HG02884 (cell line): Measurements from ENCODE around the gene SAMSN1.
"Not testable (repeated sequence)": the region's sequence is repeated elsewhere in the genome, so short reads cannot be mapped to it uniquely, and the experiment has no call there.

Source experiments
- ATAC-seq: cut with Tn5 transposase; IDR thresholded peaks from one replicate; pipeline ENCODE4 v1.9.1; 2021; ENCODE audit warnings: mild to moderate bottlenecking, moderate library complexity; ENCODE audit not compliant: unreplicated experiment

Gene SAMSN1

DNA sequence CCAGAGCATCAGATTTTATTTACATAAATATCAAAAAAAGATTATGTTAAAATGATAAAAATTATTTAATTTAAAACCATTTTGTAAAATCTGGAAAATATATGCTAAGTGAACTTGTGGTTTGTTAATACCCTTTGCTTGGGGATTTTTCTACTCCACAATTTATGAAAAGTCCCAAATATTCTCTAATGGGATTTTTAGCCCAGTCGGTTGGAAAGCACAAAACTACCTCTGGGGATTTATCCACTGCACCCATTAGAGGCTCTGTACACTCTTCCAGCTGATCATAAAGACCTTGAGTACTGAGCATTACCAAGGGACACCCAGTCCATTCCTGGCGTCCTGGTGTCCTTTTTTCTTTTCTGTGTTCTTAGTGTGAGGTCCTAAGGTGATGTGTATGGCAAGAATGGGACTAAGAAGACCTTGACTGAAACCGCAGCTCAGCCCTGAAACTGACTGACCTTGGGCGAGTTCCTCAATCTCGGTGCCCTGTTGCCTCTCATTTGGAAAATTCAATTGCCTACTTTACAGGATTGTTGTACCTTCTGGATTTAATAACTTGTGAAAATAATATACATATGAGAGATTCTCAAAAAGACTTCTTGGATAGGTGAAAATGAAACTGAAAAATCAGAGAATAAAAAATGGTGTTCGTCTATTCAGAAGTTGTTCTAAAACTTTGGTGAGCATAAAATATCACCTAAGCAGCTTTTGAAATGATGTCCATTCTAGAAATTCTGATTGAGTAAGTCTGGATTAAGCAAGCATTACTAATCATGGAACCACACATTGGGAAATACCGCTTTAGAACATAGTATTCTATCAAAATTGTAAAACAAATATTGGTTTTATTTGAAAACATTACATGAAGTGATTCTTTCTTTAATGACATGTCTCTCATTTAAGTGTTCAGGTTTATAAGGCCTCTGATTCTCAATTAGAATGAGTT lies 21.5 kb upstream of the SAMSN1 start:
- ATAC-seq = no peak

DNA sequence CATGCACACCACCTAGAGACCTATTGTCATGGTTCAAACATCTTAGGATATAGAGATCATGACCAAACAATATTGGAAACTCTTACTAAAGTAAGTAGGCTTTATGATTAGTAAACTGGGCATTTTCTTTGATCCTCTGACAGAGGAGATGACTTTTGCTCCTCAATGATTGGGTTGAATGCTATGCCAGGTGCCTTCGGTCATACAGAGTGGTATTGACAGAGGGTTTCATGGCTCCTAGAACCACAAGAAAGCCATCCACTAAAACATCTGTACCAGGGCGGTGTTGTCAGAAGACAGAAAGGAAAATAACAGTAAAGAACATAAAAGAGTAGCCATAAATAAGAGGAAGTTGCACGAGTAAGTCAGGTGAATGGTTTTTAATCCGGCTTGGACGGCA lies 20.8 kb upstream of the SAMSN1 start:
- no peak for ATAC-seq

DNA sequence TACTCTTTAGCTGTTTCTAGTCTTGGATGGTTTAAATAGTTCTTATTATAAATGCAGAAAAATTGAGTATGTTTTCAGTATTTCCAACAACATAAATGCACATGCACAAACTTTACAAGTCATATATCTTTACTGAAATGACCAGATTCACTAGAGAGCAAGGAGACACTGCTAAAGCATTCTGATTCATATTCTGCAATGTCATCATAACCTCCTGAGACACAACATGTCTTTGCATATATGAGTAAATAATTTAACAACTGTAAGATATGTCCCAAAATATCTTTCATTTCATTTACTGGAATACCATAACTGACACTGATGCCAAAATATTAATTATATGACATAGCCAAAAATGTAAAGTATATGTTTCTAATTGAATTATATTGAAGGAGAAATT lies 16.8 kb upstream of the SAMSN1 start:
- no peak for ATAC-seq

DNA sequence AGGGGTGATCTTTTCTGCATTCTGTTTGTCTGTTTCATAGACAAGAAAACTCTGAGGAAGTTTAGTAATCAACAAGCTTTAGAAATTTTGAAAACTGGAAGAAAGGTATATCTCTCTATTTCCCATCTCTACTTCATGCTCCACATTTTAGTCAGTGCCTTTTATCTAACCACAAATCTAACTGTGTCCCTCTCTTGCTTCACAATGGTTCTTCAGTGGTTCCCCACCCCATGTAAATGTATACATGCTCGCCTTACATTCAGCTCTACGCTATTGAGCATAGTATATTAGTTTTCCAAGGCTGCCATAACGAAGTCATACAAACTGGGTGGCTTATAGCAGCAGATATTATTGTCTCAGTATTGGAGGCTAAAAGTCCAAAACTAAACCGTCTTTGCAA lies 14.4 kb upstream of the SAMSN1 start:
- no peak for ATAC-seq

DNA sequence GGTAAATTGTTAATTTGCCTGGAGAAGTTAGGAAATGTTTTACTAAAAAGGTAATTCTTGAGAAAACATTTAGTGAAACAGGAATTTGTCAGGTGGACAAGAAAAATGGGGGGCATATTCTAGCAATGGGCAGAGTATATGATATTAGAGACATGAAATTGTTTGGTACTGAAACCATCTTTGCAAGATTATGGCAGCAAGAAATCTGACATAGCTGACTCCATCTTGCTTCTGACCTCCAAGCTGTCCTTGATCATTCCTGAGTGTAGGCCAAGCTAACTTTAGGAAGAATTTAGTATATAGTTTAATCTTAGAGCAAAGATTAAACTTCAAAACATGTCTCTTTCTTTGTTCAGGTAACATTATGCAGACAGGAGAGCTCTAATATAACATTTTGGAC lies 14.0 kb upstream of the SAMSN1 start:
- no peak for ATAC-seq

DNA sequence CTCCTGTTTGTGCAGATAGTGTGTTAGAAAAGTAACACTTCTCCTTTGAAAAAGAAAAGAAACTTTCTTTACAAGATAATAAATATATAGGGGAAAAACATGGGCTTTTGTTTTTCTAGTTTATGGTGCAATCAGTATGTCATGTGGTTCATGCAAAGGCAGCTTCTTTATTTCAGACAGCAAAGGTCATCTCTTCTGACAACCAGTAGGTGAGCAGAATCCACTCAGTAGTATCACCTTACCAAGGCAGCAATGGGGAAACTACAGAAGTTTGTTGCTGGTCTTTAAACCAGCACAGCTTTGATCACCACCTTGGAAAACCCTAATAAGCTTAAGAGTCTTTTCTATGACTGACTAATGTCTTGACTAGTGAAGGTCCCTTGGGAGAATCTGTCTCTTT lies 13.0 kb upstream of the SAMSN1 start:
- peak; percentile 54 for ATAC-seq

DNA sequence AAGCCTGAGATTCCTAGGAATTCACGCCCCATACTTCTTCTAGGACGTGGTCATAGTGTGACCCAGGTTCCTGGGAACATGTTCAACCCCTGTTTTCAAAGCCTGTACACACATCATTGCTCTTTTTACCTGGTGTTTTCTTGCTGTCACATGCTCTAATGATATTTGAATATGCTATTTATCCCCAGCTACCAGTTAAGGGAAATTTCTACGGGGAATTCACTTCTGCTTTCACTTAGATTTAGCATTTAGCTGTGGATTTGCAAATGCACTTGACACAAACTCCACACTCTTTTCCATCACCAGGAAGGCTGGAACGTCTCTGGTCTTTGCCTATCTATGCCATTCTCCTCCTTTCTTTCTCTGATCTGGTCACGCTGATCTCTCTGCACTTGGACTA lies 11.3 kb upstream of the SAMSN1 start:
- ATAC-seq = no peak

DNA sequence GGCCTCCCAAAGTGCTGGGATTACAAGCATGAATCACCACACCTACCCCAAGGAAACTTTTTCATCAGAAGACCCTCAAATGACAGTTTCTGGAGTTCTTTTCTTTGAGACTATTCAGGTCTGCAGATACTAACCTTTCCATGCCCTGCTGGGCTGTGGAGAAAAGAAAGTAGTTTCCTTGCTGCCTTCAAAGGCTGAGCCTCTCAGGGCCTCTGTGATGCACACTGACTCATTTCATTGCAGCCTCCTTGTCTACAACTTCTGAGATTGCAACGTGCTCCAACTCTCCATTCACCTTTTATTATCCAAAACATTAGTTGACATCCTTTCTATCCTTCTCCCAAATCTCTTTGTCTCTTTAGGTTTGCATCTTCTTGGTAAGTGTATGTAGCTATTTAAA lies 8.8 kb upstream of the SAMSN1 start:
- no peak for ATAC-seq

DNA sequence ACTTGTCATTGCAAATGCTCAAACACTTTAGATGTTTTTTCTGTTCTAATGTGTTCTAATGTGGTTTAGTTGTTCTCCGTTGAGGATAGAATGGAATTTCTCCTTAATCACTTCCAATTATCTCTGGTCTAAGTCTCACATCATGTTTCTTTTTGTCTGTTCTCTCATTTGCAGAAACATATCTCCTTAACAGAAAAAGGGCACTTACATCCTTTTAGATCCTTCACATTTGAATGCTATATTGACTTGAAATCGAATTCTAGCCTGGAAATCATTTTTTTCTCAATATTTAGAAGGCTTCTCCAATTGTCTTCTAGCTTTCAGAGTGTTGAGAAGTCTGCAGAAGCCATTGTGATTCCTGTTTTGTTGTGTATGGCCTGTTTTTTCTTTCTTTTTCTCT lies 7.3 kb upstream of the SAMSN1 start:
- ATAC-seq = no peak

DNA sequence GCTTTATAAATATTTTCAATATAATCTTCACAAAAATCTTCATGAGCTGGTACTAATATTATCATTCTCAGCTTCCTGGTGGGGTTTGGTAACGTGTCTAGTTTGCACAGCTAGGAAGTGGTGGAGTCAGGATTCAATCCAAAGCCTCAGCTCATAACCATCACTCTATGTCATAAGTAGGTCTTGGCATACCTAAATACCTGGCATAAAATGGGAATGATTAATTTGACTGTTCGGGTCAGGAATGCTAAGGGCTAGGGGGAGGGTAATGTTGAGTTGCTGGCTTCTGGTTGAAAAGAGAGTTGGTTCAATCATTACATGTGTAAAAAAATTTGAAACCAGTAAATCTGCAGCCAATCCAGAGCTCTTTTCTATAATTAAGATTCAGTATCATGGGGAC lies 5.6 kb upstream of the SAMSN1 start:
- no peak for ATAC-seq

DNA sequence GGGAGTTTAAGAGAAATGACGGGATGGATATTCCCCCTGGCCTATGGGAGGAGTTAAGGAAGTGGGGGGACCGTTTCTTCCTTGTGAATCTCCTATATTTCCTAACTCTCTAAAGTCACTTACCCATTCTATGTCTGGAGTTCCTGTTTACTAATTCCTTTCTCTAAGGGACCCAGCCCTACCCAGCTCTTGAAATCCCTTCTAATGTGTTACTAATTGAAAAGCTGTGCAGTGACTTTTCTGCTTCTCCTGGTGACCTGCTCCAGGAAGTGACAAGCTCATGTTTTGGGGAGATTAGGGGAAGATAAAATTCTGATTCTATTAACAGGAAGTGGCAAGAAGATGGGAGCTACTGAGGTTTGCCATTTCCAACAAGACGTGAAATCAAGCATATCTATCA lies 4.0 kb upstream of the SAMSN1 start:
- ATAC-seq = no peak

DNA sequence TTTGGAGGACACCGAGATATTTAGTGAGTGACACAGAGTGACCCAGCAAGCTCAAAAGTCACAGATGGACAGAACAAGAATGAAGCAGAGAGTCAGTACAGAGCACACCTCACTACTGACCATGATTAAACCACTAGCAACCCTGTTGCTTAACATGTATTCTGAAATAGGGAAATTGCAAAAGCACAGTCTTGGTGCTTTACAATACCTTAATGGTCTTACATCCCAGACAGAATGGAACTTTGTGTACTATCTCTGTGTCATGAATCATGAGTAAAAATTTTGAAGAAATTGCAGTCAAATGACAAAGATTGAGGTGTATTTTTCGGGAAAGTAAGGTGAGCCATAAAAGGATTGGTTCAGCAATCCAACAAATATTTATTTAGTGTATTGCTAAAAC lies 2.7 kb upstream of the SAMSN1 start:
- no peak for ATAC-seq

DNA sequence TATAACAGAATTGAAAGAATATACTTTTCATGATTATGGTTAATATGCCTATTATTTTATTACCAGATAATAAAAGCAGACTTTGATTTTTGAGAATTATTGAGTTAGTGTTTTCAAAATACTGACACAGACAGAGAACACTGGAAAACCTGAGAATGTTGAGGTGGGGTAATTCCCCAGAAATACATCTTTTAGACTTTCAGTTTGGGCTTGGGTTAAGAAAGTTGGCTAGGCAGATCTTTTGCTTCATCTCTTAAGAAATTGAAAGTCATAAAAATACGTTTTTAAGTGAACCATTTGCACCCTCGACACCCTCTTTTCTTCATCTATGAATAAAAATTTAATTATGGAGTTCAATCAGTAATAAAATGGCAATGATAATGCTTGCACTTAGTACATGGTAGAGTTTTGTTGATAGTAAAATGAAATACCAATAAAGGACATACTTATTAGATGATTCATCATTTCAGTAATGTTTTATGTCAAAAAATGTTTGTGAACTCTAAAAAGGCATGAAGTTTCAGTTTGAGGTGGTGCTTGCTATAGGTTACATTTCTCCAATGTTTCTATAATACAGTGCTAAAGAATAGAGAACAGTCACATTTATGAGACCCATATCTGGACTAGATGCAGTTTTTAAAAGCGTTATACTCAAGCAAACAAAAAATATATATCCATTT lies 1.9 kb upstream of the SAMSN1 start:
- ATAC-seq = no peak

DNA sequence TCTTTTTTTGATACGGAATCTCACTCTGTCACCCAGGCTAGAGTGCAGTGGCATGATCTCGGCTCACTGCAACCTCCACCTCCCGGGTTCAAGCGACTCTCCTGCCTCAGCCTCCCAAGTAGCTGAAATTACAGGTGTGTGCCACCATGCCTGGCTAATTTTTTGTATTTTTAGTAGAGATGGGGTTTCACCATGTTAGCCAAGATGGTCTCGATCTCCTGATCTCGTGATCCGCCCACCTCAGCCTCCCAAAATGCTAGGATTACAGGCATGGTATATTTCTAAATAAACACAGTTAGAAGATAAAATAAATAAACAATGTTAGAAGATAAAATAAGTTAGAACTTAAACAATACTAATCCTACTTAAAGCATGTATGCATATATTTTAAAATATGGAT lies 604 bp upstream of the SAMSN1 start:
- not testable (repeated sequence) for ATAC-seq

DNA sequence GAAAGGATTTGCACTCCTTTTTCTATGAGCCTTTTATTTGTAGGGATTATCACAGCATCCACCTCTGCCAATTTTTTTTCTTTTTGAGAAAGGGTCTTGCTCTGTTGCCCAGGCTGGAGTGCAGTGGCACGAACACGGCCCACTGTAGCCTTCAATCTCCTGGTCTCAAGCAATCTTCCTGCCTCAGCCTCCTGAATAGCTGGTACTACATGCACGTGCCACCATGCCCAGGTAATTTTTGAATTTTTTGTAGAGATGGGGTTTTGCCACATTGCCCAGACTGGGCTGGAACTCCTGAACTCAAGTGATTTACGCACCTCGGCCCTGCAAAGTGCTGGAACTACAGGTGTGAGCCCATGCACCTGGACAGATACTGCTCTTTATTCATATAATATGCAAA lies 2.1 kb downstream of the SAMSN1 start:
- no peak for ATAC-seq

DNA sequence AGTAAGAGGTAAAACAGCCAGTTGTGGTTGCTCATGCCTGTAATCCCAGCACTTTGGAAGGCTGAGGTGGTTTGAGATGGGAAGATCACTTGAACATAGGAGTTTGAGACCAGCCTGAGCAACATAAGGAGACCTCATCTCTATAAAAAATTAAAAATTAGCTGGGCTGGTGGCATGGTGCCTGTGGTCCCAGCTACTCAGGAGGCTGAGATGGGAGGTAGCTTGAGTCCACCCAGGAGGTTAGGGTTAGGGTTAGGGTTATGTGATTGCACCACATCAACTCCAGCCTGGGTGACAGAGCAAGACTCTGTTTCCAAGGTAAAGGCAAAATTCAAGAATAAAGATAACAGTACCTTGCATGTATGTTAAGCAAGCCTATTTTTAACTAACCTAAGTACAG lies 3.5 kb downstream of the SAMSN1 start:
- no peak for ATAC-seq

DNA sequence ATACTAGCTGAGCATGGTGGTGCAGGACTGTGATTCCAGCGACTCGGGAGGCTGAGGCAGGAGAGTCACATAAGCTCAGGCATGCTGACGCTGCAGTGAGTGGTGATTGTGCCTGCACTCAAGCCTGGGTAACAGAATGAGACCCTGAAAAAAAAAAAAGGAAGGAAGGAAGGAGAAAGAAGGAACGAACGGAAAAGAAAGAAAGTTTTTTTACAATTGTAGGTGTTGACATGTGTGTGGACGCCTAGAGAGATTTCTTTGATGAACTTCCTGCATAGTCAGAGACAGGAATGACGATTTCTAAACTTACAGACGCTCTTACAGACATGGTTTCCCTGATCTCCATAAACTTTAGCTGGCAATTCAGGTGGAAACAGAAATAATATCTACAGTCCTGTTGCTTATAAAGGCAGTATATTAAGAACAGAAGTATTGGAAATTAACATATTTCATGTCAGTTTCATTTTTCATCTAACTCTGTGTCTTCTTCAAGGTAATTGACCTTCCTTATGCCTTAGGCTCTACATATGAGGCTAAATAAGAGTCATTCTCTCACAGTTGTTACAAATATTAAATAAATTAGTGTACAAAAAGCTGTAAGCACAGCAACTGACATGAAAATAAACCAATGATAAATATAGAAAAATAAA lies 4.1 kb downstream of the SAMSN1 start:
- no peak for ATAC-seq

DNA sequence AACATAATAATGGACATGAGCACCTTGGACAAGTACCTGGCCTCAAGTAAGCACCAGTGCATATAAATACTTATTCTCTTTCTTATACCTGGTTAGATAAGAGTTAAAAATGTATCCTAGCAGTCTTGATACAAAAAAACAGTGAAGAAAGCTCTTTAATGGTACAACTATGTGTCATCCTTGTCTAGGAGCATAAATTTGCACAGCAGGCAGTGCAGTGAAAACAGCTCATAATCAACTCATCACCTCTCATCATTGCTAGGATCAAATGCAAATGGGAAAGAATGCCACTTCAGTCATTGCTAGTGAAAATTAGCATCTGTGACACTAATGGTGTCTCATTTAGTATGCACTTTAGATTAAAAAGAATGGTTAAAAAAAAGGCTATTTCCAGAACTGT lies 7.6 kb downstream of the SAMSN1 start:
- ATAC-seq = no peak

DNA sequence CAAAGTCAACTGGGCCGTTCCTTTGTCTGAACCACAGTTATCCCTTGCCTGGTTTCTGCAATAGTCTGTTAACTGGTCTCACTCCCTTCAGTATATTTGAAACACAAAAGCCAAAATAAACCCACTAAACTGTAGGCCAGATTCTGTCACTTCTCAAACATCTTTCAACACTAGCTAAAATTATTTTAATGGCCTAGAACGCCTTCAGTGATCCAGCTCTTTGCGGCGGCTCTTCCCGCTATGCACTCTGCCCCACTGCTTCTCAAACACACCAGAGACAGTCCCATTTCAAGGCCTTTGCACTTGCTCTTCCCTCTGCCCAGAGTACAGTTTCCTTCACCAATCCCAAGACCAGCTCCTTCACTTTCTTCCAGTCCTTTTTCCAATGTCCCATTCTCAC lies 9.2 kb downstream of the SAMSN1 start:
- ATAC-seq = no peak

DNA sequence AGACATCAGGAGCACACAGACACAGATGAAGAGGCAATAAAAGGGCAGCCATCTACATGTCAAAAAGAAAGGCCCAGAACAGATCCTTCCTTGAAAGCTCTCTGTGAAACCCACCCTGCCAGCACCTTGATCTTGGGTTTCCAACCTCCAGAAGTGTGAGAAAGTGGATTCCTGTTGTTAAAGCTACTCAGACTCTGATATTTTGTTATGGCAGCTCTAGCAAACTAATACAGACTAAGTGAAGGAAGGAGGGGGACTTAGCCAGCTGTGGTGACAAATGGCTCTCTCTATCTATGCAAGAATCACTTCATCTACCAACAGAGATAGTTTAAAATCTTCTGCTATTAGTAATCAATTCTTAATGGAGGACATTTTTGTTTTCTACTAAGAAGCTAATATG lies 10.4 kb downstream of the SAMSN1 start:
- no peak for ATAC-seq

DNA sequence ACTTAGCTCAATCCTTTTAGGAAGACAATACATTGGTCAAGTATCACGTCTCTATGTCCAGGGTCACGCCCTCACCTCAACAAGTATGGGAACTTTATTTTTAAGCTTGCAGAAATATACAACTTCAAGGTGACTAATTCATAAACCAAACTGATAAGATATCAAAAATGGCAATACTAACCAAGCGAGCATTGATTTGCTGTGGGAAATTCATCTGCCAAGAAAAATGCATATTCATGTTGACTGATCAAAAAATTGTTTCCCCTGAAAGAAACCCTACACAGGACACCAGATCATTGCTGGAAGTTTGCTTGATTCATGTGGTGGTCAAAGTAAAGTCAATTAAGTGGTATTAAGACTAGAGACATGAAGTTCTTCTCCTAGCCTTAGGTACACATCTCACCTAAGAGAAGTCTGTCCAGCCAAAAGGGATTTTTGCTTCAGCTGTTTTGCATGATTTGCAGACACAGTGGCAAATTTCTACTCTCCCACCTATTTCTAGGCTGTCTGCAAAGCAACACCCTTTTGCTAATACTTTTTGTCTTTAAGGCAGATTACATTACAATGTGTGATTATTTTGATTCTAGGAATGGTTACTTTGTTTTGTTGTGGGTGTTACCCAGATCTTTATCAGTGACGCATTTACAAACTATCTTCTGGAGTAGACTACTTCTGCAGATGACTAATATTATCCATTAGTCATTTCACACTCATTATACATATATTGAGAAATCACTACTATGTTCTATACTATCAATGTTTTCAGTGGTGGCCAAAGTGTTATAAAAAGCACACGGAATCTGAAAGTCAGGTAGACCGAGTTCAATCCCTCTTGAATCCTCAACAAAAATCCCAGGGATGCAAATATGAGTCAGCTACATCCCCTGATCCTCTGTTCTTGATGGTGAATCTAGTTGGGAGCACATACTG lies 12.4 kb downstream of the SAMSN1 start:
- ATAC-seq = peak; percentile 87
